H1 (cell line): ENCODE data around the gene SEMA3C. TPM values are rescaled to one million over a fixed set of nuclear protein-coding genes. Genes with fewer than 3 reads are reported as not detected.

Experiments used
- CTCF ChIA-PET: fragments of 300-600 bp; sonication (Branson Sonifier 250); formaldehyde crosslinking; loops from one replicate; lab custom pipeline; 2021; ENCODE audit not compliant: partially characterized antibody; lab: Charles Lee
- POLR2A ChIA-PET: fragments of 300-600 bp; sonication (Branson Sonifier 250); formaldehyde crosslinking; loops from one replicate; lab custom pipeline; 2021; ENCODE audit warnings: inconsistent platforms; ENCODE audit not compliant: partially characterized antibody; lab: Charles Lee
- DNase-seq, 2 experiments: peaks; one replicate each; pipeline versions ENCODE4 v3.0.0 to v3.0.0-alpha.2; 2010 to 2022; ENCODE audit warnings: low spot score in 2 of 2, low read depth in 1 of 2, mixed read lengths in 1 of 2
- FAIRE-seq: peaks from 2 replicates; lab custom pipeline; 2011; peaks lifted over from hg19 to GRCh38; lab: Jason Lieb, UNC
- H2AFZ ChIP-seq: 2 replicates; pipeline ENCODE4 v1.8.1; 2012; ENCODE audit warnings: low read length, inconsistent platforms
- H2AK5ac ChIP-seq: 2 replicates; pipeline ENCODE4 v1.6.1; 2013; ENCODE audit warnings: low read depth, low read length
- H2BK120ac ChIP-seq: replicated peaks from 2 replicates; pipeline ENCODE3; 2013; ENCODE audit warnings: low read depth, low read length, inconsistent platforms
- H2BK12ac ChIP-seq: 2 replicates; pipeline ENCODE4 v1.6.1; 2013; ENCODE audit warnings: low read depth, low read length
- H2BK15ac ChIP-seq: 2 replicates; pipeline ENCODE4 v1.6.1; 2013; ENCODE audit warnings: low read length
- H2BK20ac ChIP-seq: 2 replicates; pipeline ENCODE4 v1.6.1; 2013; ENCODE audit warnings: low read length
- H2BK5ac ChIP-seq: 2 replicates; pipeline ENCODE4 v1.6.1; 2013; ENCODE audit warnings: low read depth, low read length
- H3K14ac ChIP-seq: 2 replicates; pipeline ENCODE4 v1.6.1; 2013; ENCODE audit warnings: inconsistent platforms; ENCODE audit not compliant: insufficient read length
- H3K18ac ChIP-seq: 2 replicates; pipeline ENCODE4 v1.6.1; 2013; ENCODE audit warnings: low read length; ENCODE audit errors: extremely low read depth
- H3K23ac ChIP-seq: 2 replicates; pipeline ENCODE4 v1.6.1; 2013; ENCODE audit warnings: inconsistent platforms; ENCODE audit not compliant: insufficient read length
- H3K23me2 ChIP-seq: 2 replicates; pipeline ENCODE4 v1.6.1; 2013; ENCODE audit warnings: low read depth, low read length
- H3K27ac ChIP-seq: 2 replicates; pipeline ENCODE4 v1.6.1; 2011; ENCODE audit warnings: low read depth, low read length, inconsistent platforms
- H3K27me3 ChIP-seq, 4 experiments: replicated peaks in 1 of 4; 1 replicate in 1 of 4; 2 replicates in 3 of 4; pipeline versions ENCODE4 v1.6.1 to v1.8.1; 2011 to 2013; ENCODE audit warnings: low read length in 3 of 4, mild to moderate bottlenecking in 3 of 4, inconsistent platforms in 2 of 4, mixed read lengths in 2 of 4, moderate library complexity in 1 of 4; ENCODE audit not compliant: control insufficient read depth in 3 of 4, insufficient read depth in 3 of 4; ENCODE audit errors: extremely low read depth in 1 of 4
- H3K36me3 ChIP-seq, 4 experiments: 2 replicates each; pipeline versions ENCODE4 v1.6.1 to v1.8.1; 2011 to 2013; ENCODE audit warnings: mild to moderate bottlenecking in 4 of 4, low read length in 3 of 4, moderate library complexity in 2 of 4, control low read depth in 1 of 4, inconsistent platforms in 1 of 4; ENCODE audit not compliant: insufficient read depth in 4 of 4, control insufficient read depth in 2 of 4
- H3K4ac ChIP-seq: replicated peaks from 2 replicates; pipeline ENCODE3; 2013; ENCODE audit warnings: low read length, low read depth, mixed read lengths, inconsistent platforms; ENCODE audit not compliant: insufficient read length
- H3K4me1 ChIP-seq, 4 experiments: replicated peaks in 1 of 4; 1 replicate in 1 of 4; 2 replicates in 3 of 4; pipeline versions ENCODE4 v1.6.1 to v1.8.1; 2011 to 2013; ENCODE audit warnings: low read length in 3 of 4, inconsistent platforms in 2 of 4, mixed read lengths in 1 of 4; ENCODE audit not compliant: insufficient read depth in 4 of 4, control insufficient read depth in 3 of 4
- H3K4me2 ChIP-seq, 2 experiments: 2 replicates each; pipeline versions ENCODE4 v1.6.1 to v1.8.1; 2011 to 2013; ENCODE audit warnings: low read depth in 2 of 2, low read length in 2 of 2, control low read depth in 1 of 2, inconsistent platforms in 1 of 2, mild to moderate bottlenecking in 1 of 2; ENCODE audit not compliant: insufficient read depth in 1 of 2
- H3K4me3 ChIP-seq, 4 experiments: fragments of 200-600, 300-600 bp in 1 of 4; sonication (generic), shearing (Covaris generic), sonication (Bioruptor Twin) in 1 of 4; 2 replicates each; pipeline versions ENCODE4 v1.5.1 to v1.8.1; 2011 to 2016; ENCODE audit warnings: low read length in 4 of 4, low read depth in 3 of 4, control low read depth in 2 of 4, inconsistent platforms in 2 of 4, mild to moderate bottlenecking in 2 of 4, mixed read lengths in 1 of 4, moderate library complexity in 1 of 4; ENCODE audit not compliant: insufficient read depth in 2 of 4; ENCODE audit errors: extremely low read depth in 1 of 4
- H3K56ac ChIP-seq: replicated peaks from 2 replicates; pipeline ENCODE3; 2013; ENCODE audit warnings: low read depth, mild to moderate bottlenecking, mixed read lengths, low read length, inconsistent platforms; ENCODE audit not compliant: insufficient read length
- H3K79me1 ChIP-seq: 2 replicates; pipeline ENCODE4 v1.6.1; 2013; ENCODE audit warnings: low read depth, low read length, control low read depth
- H3K79me2 ChIP-seq, 2 experiments: 2 replicates each; pipeline versions ENCODE4 v1.6.1 to v1.8.1; 2012 to 2013; ENCODE audit warnings: low read length in 2 of 2, mild to moderate bottlenecking in 2 of 2, inconsistent platforms in 1 of 2; ENCODE audit not compliant: insufficient read depth in 2 of 2, control insufficient read depth in 1 of 2
- H3K9ac ChIP-seq, 4 experiments: replicated peaks in 1 of 4; 1 replicate in 1 of 4; 2 replicates in 3 of 4; pipeline versions ENCODE4 v1.6.1 to v1.8.1; 2011 to 2013; ENCODE audit warnings: low read depth in 3 of 4, low read length in 3 of 4, control low read depth in 2 of 4, mild to moderate bottlenecking in 2 of 4, moderate library complexity in 2 of 4, inconsistent platforms in 1 of 4; ENCODE audit errors: extremely low read depth in 1 of 4
- H3K9me3 ChIP-seq, 2 experiments: 2 replicates each; pipeline versions ENCODE4 v1.6.1 to v1.8.1; 2012 to 2013; ENCODE audit warnings: mild to moderate bottlenecking in 2 of 2, moderate library complexity in 2 of 2, control low read depth in 1 of 2, inconsistent platforms in 1 of 2, low read depth in 1 of 2, low read length in 1 of 2, mixed read lengths in 1 of 2; ENCODE audit not compliant: insufficient read depth in 2 of 2
- H4K20me1 ChIP-seq, 2 experiments: replicated peaks in 1 of 2; 2 replicates each; pipeline versions ENCODE3 to v1.8.1; 2011 to 2013; ENCODE audit warnings: inconsistent platforms in 2 of 2, low read length in 2 of 2, mild to moderate bottlenecking in 1 of 2; ENCODE audit not compliant: insufficient read depth in 2 of 2, control insufficient read depth in 1 of 2
- H4K5ac ChIP-seq: 2 replicates; pipeline ENCODE4 v1.6.1; 2013; ENCODE audit warnings: low read length, low read depth, mixed read lengths, inconsistent platforms; ENCODE audit not compliant: insufficient read length
- H4K8ac ChIP-seq: 2 replicates; pipeline ENCODE4 v1.8.0; 2013; ENCODE audit warnings: mild to moderate bottlenecking, moderate library complexity, low read length, inconsistent platforms; ENCODE audit not compliant: insufficient read depth; ENCODE audit errors: extremely low read depth
- H4K91ac ChIP-seq: replicated peaks from 2 replicates; pipeline ENCODE3; 2013; ENCODE audit warnings: low read length, mixed read lengths, inconsistent platforms; ENCODE audit not compliant: insufficient read length
- POLR2A ChIP-seq, 2 experiments: IDR thresholded peaks; 1 replicate in 1 of 2; 2 replicates in 1 of 2; pipeline ENCODE4 v1.6.1; 2011; ENCODE audit warnings: low read depth in 2 of 2, low read length in 2 of 2, mild to moderate bottlenecking in 2 of 2; ENCODE audit errors: control extremely low read depth in 1 of 2
- POU5F1 ChIP-seq: IDR thresholded peaks from 2 replicates; pipeline ENCODE4 v1.6.1; 2011; ENCODE audit warnings: low read depth, mild to moderate bottlenecking, low read length, moderate library complexity
- WGBS, 2 experiments: shearing (Covaris generic) in 1 of 2; methylation state at CpG; one replicate each; pipeline versions ENCODE4 v1.1.6 to v1.1.7; 2013 to 2015; ENCODE audit warnings: low lambda C conversion rate in 2 of 2, mixed read lengths in 2 of 2, inconsistent platforms in 1 of 2, low coverage in 1 of 2, missing lambda C conversion rate in 1 of 2; ENCODE audit not compliant: insufficient replicate concordance in 2 of 2, insufficient coverage in 1 of 2, insufficient read length in 1 of 2; ENCODE audit errors: extremely low coverage in 1 of 2, missing lambda C conversion rate in 1 of 2; 5-methylcytosine and 5-hydroxymethylcytosine counted together
- polyA plus RNA-seq, 7 experiments: library from polyadenylated mRNA; depleted of rRNA in 3 of 7; stranded (reverse) in 5 of 7; unstranded in 2 of 7; fragments of >200 nt in 5 of 7; fragments of 200-250 nt in 2 of 7; gene quantifications; 1 replicate in 5 of 7; 2 replicates in 1 of 7; 4 replicates in 1 of 7; pipeline versions ENCODE4 v1.2.1 to v1.2.3, GENCODE V29; 2011 to 2013; ENCODE audit warnings: missing spikeins in 2 of 7, mixed read lengths in 2 of 7
- total RNA-seq: library from RNA; stranded (reverse); fragmentation: NEBNext Ultra II Directional; extraction: Animal tissue kit (Norgen Biotek cat#: 25700); gene quantifications from 2 replicates; pipeline ENCODE4 v1.2.1, GENCODE V29; 2021

The SEMA3C gene
- total and polyA plus RNA-seq, 2 of the 8 experiments (the other 6 are each of a cell fraction or from before 2014, with no cell fraction given): 0.15 to 1.4 TPM

DNA sequence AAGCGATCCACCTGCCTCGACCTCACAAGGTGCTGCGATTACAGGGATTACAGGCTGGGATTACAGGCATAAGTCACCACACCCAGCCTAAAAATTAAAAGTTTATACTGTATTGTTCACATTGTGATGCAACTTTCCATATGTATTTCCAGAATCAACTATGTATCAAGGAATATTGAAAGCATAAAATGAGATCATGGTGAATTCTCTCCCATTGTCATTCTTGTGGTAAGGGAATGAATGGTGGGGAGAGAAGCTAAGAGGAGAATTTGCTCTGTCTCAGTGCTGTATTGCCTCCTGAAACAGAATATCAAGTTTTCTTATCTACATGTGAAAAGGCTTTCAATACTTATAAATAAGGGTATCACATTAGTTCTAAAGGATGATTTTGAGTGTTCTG, 198.7 kb downstream of the SEMA3C start:
- no peaks in the 10 kb centered on the region for H3K79me2 ChIP-seq
- no peaks in the 10 kb centered on the region for H3K27me3 ChIP-seq
- no peak overlapping the region for H4K5ac ChIP-seq
- H3K23ac ChIP-seq: no peak overlapping the region
- no peaks in the 10 kb centered on the region for H3K23me2 ChIP-seq
- H2BK20ac ChIP-seq: 0 out of 2 replicates have a peak overlapping the region, but pooled peaks have one; percentile 67
- TF ChIP-seq POLR2A (IDR thresholded peaks at IDR 0.05; ENCODE audit: control extremely low read depth in 1 of 2, low read depth in 2 of 2, low read length in 2 of 2) (no peak), POU5F1 (no peak)
- no peak overlapping the region for H3K18ac ChIP-seq
- H3K14ac ChIP-seq: no peak overlapping the region
- CTCF ChIA-PET: interaction anchor here (1.2 kb wide), 1 partner anchor 13 kb away, joined by 3 read pairs; no protein-coding TSS in a partner anchor
- no peak for FAIRE-seq
- H4K8ac ChIP-seq: no peak overlapping the region
- no peak overlapping the region for H3K4me2 ChIP-seq
- no peak overlapping the region for H2AFZ ChIP-seq
- no peak overlapping the region for H3K4ac ChIP-seq
- H3K4me1 ChIP-seq: peaks cover 0 to 20% (median 14%) of the 10 kb centered on the region in 4 experiments; a peak in 5 of 7 replicates
- H2BK12ac ChIP-seq: no peak overlapping the region
- H2BK15ac ChIP-seq: no peak overlapping the region
- H3K9me3 ChIP-seq: no peaks in the 10 kb centered on the region
- H2BK5ac ChIP-seq: no peak overlapping the region
- H3K79me1 ChIP-seq: no peaks in the 10 kb centered on the region
- no peaks in the 10 kb centered on the region for H3K36me3 ChIP-seq
- POLR2A ChIA-PET: no interaction called here
- no peak overlapping the region for H2AK5ac ChIP-seq
- no peak overlapping the region for H3K4me3 ChIP-seq
- no peak overlapping the region for H2BK120ac ChIP-seq
- H3K9ac ChIP-seq: no peak overlapping the region
- H3K27ac ChIP-seq: no peak overlapping the region
- H4K91ac ChIP-seq: no peak overlapping the region
- no peak overlapping the region for H3K56ac ChIP-seq
- WGBS, 2 experiments: 100% methylated on average over 3 of the region's 3 CpGs; no CpG with 5 or more reads in 1 of the 2 experiments
- DNase-seq: no peak
- H4K20me1 ChIP-seq: no peaks in the 10 kb centered on the region
